HCT116 (cell line): ENCODE results near the gene TMIGD3. TPM values are rescaled to one million over a fixed set of nuclear protein-coding genes. Genes with fewer than 3 reads are reported as not detected.

ENCODE experiments used
- ATAC-seq: fragments of 200-7000 bp; cut with Tn5 transposase; 2 replicates; pipeline ENCODE4 v1.9.1; 2020; ENCODE audit warnings: mild to moderate bottlenecking, moderate library complexity
- BruUV-seq: library from RNA; stranded (reverse); fragments of 400-500 nt; replicated peaks from 2 replicates; lab custom pipeline; 2021; lab: Mats Ljungman, UMichigan
- CTCF ChIA-PET: fragments of 300-600 bp; sonication (Branson Sonifier 250); formaldehyde crosslinking; loops from one replicate; lab custom pipeline; 2021; ENCODE audit warnings: antibody characterized with exemption; lab: Charles Lee
- POLR2A ChIA-PET: fragments of 300-600, 350-600 bp; sonication (Branson Sonifier 250); formaldehyde crosslinking; loops from one replicate; lab custom pipeline; 2021; ENCODE audit warnings: antibody characterized with exemption; lab: Charles Lee
- RAD21 ChIA-PET, 2 experiments: fragments of 300-600 bp; sonication (Branson Sonifier 250); formaldehyde crosslinking; loops; one replicate each; lab custom pipeline; 2023; ENCODE audit warnings: low total read pairs in 2 of 2; ENCODE audit not compliant: uncharacterized antibody in 2 of 2, unreplicated experiment in 2 of 2, low non-redundant PET in 1 of 2; lab: Charles Lee
- DNase-seq: peaks from one replicate; pipeline ENCODE4 v3.0.0-alpha.2; 2010; ENCODE audit warnings: low read depth, low spot score
- H2AFZ ChIP-seq: fragments of 200-600 bp; shearing (Covaris generic), sonication (generic); 2 replicates; pipeline ENCODE4 v1.6.1; 2017; ENCODE audit warnings: low read depth, mixed run types, mixed read lengths, antibody characterized with exemption, low read length; ENCODE audit not compliant: poor library complexity, severe bottlenecking
- H3K27ac ChIP-seq: 2 replicates; pipeline ENCODE4 v1.5.1; 2012; ENCODE audit warnings: low read depth, low read length
- H3K27me3 ChIP-seq: fragments of 200-600 bp; sonication (generic); 2 replicates; pipeline ENCODE4 v1.6.1; 2016; ENCODE audit warnings: mixed run types, low read length, mixed read lengths; ENCODE audit not compliant: insufficient read depth
- H3K36me3 ChIP-seq, 2 experiments: fragments of 200-500 bp in 1 of 2; fragments of 200-600 bp in 1 of 2; sonication (Bioruptor generic) in 1 of 2; sonication (generic) in 1 of 2; 2 replicates each; pipeline versions ENCODE4 v1.5.1 to v1.6.1; 2014 to 2016; ENCODE audit warnings: low read length in 2 of 2, inconsistent platforms in 1 of 2, mixed read lengths in 1 of 2, mixed run types in 1 of 2; ENCODE audit not compliant: insufficient read depth in 2 of 2, control insufficient read depth in 1 of 2
- H3K4me1 ChIP-seq, 2 experiments: fragments of 200-600 bp in 1 of 2; sonication (generic) in 1 of 2; 2 replicates each; pipeline versions ENCODE4 v1.5.1 to v1.6.1; 2012 to 2017; ENCODE audit warnings: low read length in 2 of 2, inconsistent platforms in 1 of 2, mild to moderate bottlenecking in 1 of 2, mixed read lengths in 1 of 2, mixed run types in 1 of 2, moderate library complexity in 1 of 2; ENCODE audit not compliant: insufficient read depth in 2 of 2, control insufficient read depth in 1 of 2
- H3K4me2 ChIP-seq: fragments of 200-600 bp; sonication (generic); 2 replicates; pipeline ENCODE4 v1.6.1; 2017; ENCODE audit warnings: mixed run types, low read length, mixed read lengths
- H3K4me3 ChIP-seq, 2 experiments: fragments of 200-600 bp in 1 of 2; sonication (generic) in 1 of 2; replicated peaks in 1 of 2; 2 replicates each; pipeline ENCODE4 v1.5.1; 2011 to 2016; ENCODE audit warnings: low read length in 2 of 2, control low read depth in 1 of 2, low read depth in 1 of 2, mild to moderate bottlenecking in 1 of 2, mixed read lengths in 1 of 2, mixed run types in 1 of 2
- H3K79me2 ChIP-seq: fragments of 200-600 bp; sonication (generic); 2 replicates; pipeline ENCODE4 v1.6.1; 2017; ENCODE audit warnings: mild to moderate bottlenecking, mixed run types, low read length, moderate library complexity, mixed read lengths; ENCODE audit not compliant: insufficient read depth
- H3K9ac ChIP-seq: fragments of 200-600 bp; sonication (generic); 2 replicates; pipeline ENCODE4 v1.6.1; 2016; ENCODE audit warnings: low read length, mixed read lengths
- H3K9me2 ChIP-seq: fragments of 200-600 bp; sonication (generic), shearing (Covaris generic); 2 replicates; pipeline ENCODE4 v1.6.1; 2017; ENCODE audit warnings: mixed run types, mild to moderate bottlenecking, moderate library complexity; ENCODE audit not compliant: insufficient read depth
- H3K9me3 ChIP-seq, 2 experiments: fragments of 200-500 bp in 1 of 2; fragments of 200-600 bp in 1 of 2; sonication (Bioruptor generic) in 1 of 2; sonication (generic) in 1 of 2; 2 replicates each; pipeline ENCODE4 v1.6.1; 2014 to 2017; ENCODE audit warnings: low read length in 2 of 2, mixed read lengths in 2 of 2, inconsistent platforms in 1 of 2, low read depth in 1 of 2, mild to moderate bottlenecking in 1 of 2, mixed run types in 1 of 2, moderate library complexity in 1 of 2; ENCODE audit not compliant: control insufficient read depth in 1 of 2, insufficient read depth in 1 of 2
- H4K20me1 ChIP-seq: fragments of 200-600 bp; sonication (generic), shearing (Covaris generic); 2 replicates; pipeline ENCODE4 v1.6.1; 2017; ENCODE audit warnings: mixed run types, mild to moderate bottlenecking, moderate library complexity; ENCODE audit not compliant: insufficient read depth
- POLR2A ChIP-seq: IDR thresholded peaks from 2 replicates; pipeline ENCODE4 v1.7.0; 2011; ENCODE audit warnings: borderline replicate concordance; ENCODE audit not compliant: insufficient read depth, insufficient read length; ENCODE audit errors: extremely low read depth
- RAD21 ChIP-seq: IDR thresholded peaks from 2 replicates; pipeline ENCODE4 v1.6.1; 2012; ENCODE audit warnings: low read depth, mild to moderate bottlenecking
- SP1 ChIP-seq: IDR thresholded peaks from 2 replicates; pipeline ENCODE4 v1.6.1; 2012; ENCODE audit warnings: low read depth
- ZFX ChIP-seq: fragments of 450-650 bp; IDR thresholded peaks from 2 replicates; pipeline ENCODE4 v1.6.1; 2017
- intact Hi-C: fragments of 100-400 bp; cut with micrococcal nuclease; formaldehyde crosslinking; loops from 2 replicates; pipeline ENCODE4 v1.10.0; 2022
- total RNA-seq: library from RNA; stranded (reverse); gene quantifications from one replicate; pipeline ENCODE4 v1.2.1, GENCODE V29; 2021; ENCODE audit not compliant: unreplicated experiment
- TF ChIP-seq, protein P1 (sequence below): IDR thresholded peaks from 2 replicates; pipeline ENCODE4 v1.6.1; 2012
- TF ChIP-seq, protein P2 (sequence below): IDR thresholded peaks from 2 replicates; pipeline ENCODE4 v1.6.1; 2011; ENCODE audit warnings: mild to moderate bottlenecking, low read length, moderate library complexity; ENCODE audit not compliant: insufficient replicate concordance; ENCODE audit errors: extremely low read depth

The TMIGD3 gene
- total RNA-seq, 1 experiment from 2014 or later: not detected

DNA sequence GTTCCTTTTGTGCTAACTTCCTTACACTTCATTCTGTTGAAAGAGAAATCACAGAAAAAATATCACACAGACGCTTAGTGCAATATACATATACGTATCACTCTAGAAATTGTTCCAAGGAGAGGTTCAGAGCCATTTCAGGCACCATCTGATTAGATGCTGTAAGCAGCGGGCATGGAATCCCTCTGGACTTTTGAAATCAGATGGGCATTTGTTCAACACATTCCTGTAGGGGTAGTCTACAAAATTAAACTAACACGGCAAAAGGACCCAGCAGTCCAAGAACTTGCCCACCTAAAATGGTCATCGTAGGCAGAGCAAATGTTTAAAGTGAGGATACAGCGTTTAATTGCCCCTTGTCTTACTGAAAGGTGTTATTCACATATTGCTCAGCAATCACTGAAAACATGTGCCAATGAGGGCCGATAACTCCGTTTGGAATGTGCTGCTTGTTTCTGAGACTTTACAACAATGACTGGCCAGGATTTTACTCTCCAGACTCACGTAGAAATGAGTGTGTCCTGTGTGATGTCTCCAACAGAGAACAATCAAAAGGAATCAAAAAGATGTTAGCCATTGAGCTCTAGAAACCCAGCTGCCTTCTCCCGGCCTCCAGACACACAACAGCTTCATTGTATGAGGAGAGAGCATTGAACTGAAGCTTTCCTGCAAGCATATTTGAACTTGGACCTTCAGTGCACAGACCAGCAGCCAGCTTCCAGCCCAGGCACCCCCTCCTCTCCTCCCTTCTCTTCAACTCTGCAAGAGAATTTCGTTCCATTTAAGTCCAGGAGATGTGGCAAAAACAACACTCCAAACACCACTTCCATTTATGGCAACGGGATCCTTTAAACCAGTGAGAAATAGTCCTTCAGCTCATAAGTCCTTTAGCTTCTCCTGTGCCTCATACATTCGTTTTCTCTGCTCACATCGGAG, 32.1 kb upstream of the TMIGD3 start:
- POLR2A ChIA-PET: no interaction called here
- CTCF ChIA-PET: no interaction called here
- H3K79me2 ChIP-seq: no peaks in the 10 kb centered on the region
- RAD21 ChIA-PET: no interaction called here
- H3K4me2 ChIP-seq: no peak overlapping the region
- H3K27ac ChIP-seq: no peak overlapping the region
- no peaks in the 10 kb centered on the region for H3K36me3 ChIP-seq
- H3K9me3 ChIP-seq: no peaks in the 10 kb centered on the region
- DNase-seq (no peak), ATAC-seq (no peak)
- H4K20me1 ChIP-seq: no peaks in the 10 kb centered on the region
- TF ChIP-seq POLR2A: no peak
- TF ChIP-seq RAD21: no peak
- no peak for TF ChIP-seq ZFX
- TF ChIP-seq, protein P1, sequence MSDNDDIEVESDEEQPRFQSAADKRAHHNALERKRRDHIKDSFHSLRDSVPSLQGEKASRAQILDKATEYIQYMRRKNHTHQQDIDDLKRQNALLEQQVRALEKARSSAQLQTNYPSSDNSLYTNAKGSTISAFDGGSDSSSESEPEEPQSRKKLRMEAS: no peak
- TF ChIP-seq SP1: no peak
- TF ChIP-seq, protein P2, sequence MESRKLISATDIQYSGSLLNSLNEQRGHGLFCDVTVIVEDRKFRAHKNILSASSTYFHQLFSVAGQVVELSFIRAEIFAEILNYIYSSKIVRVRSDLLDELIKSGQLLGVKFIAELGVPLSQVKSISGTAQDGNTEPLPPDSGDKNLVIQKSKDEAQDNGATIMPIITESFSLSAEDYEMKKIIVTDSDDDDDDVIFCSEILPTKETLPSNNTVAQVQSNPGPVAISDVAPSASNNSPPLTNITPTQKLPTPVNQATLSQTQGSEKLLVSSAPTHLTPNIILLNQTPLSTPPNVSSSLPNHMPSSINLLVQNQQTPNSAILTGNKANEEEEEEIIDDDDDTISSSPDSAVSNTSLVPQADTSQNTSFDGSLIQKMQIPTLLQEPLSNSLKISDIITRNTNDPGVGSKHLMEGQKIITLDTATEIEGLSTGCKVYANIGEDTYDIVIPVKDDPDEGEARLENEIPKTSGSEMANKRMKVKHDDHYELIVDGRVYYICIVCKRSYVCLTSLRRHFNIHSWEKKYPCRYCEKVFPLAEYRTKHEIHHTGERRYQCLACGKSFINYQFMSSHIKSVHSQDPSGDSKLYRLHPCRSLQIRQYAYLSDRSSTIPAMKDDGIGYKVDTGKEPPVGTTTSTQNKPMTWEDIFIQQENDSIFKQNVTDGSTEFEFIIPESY: no peak
- H3K4me3 ChIP-seq: no peak overlapping the region
- no peak overlapping the region for H3K9ac ChIP-seq
- intact Hi-C loops: no loop called here
- peaks cover 0 to 5% of the 10 kb centered on the region in 2 experiments; a peak in 1 of 4 replicates for H3K4me1 ChIP-seq
- H3K27me3 ChIP-seq: no peaks in the 10 kb centered on the region
- no peaks in the 10 kb centered on the region for H3K9me2 ChIP-seq
- no TSS peak for BruUV-seq
- H2AFZ ChIP-seq: no peak overlapping the region
